ENCODE results near the gene ITGAD.

DNA sequence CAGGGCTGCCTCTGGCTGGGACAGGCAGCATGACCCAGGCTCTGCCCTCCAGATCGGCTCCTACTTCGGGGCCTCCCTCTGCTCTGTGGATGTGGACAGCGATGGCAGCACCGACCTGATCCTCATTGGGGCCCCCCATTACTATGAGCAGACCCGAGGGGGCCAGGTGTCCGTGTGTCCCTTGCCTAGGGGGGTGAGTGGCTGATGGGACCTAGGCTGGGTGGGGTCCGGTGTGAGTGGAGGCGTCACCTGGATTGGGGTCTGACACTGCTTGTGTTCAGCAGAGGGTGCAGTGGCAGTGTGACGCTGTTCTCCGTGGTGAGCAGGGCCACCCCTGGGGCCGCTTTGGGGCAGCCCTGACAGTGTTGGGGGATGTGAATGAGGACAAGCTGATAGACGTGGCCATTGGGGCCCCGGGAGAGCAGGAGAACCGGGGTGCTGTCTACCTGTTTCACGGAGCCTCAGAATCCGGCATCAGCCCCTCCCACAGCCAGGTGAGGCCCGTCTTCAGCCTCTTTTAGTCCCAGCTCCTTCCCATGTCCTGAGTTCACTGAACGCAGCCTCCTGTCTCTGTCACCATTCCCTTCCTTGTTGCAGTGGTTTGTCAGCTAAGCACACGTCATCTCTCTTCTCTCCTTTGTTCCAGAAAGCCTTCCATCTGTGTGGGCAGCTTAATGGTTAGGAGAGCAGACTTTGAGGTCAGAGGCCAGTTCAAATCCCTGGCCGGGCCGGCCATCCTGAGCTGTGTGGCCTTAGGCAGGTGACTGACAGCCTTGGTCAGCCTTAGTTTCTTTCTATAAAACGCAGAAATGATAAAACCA lies 18.1 kb downstream of the ITGAD start:
- TF ChIP-seq, protein P1, sequence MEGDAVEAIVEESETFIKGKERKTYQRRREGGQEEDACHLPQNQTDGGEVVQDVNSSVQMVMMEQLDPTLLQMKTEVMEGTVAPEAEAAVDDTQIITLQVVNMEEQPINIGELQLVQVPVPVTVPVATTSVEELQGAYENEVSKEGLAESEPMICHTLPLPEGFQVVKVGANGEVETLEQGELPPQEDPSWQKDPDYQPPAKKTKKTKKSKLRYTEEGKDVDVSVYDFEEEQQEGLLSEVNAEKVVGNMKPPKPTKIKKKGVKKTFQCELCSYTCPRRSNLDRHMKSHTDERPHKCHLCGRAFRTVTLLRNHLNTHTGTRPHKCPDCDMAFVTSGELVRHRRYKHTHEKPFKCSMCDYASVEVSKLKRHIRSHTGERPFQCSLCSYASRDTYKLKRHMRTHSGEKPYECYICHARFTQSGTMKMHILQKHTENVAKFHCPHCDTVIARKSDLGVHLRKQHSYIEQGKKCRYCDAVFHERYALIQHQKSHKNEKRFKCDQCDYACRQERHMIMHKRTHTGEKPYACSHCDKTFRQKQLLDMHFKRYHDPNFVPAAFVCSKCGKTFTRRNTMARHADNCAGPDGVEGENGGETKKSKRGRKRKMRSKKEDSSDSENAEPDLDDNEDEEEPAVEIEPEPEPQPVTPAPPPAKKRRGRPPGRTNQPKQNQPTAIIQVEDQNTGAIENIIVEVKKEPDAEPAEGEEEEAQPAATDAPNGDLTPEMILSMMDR (IDR thresholded peaks at IDR 0.05): no peak
- TF ChIP-seq, protein P2, sequence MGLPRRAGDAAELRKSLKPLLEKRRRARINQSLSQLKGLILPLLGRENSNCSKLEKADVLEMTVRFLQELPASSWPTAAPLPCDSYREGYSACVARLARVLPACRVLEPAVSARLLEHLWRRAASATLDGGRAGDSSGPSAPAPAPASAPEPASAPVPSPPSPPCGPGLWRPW (IDR thresholded peaks at IDR 0.05): no peak
- TF ChIP-seq CEBPB (IDR thresholded peaks at IDR 0.05) (no peak), RAD21 (conservative IDR thresholded peaks at IDR 0.05 in 1 of 2, IDR thresholded peaks at IDR 0.05 in 1 of 2) (no peak), MAFK (IDR thresholded peaks at IDR 0.05; ENCODE audit: partially characterized antibody) (no peak), POLR2A (IDR thresholded peaks at IDR 0.05; ENCODE audit: low read length) (no peak), SREBF2 (IDR thresholded peaks at IDR 0.05) (no peak), FOSL2 (IDR thresholded peaks at IDR 0.05) (no peak), FOSL2 (CRISPR knock-in tag; IDR thresholded peaks at IDR 0.05) (no peak)
